ENCODE data around the gene NUP205. TPM values are rescaled to one million over a fixed set of nuclear protein-coding genes. Genes with fewer than 3 reads are reported as not detected.

Gene NUP205
- total and polyA plus RNA-seq, 2 donors (not counting 1 experiment from before 2014, with no cell fraction given), result 31.4 to 70.3 TPM

DNA sequence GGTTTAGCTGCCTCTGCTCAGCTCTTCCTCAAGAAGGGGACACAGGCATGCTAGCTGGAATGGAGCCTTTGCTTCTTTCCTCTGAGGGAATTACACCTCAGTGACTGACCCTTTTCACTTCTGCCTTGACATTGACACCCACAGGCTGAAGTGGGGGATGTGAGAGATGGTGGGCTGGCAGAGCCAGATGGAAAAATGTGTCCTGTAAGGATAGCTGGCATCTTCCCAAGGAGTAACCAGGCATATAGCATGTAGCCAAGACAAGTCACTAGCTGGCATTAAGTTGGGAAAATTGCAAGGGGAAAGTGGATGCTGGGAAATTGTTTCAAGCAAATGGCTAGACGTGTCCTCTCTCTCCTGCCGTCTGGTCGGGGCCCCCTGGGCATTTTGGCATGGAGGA lies 124.5 kb downstream of the NUP205 start:
- POLR2A ChIA-PET, result no interaction called here

GRCh38 chr7:135683609-135684008 lies 125.9 kb downstream of the NUP205 start:
- no peak overlapping the region for H3K4me3 ChIP-seq (ENCODE audit: control extremely low read depth in 1 of 5, extremely low read depth in 1 of 5, insufficient read depth in 1 of 5, low read depth in 2 of 5, low read length in 4 of 5)
- H3K79me2 ChIP-seq (ENCODE audit: control insufficient read depth, insufficient read depth, low read length), result no peaks in the 10 kb centered on the region
- no peak overlapping the region for H2AFZ ChIP-seq (ENCODE audit: insufficient read depth, low read depth, low read length, poor library complexity, severe bottlenecking)
- H3K4me1 ChIP-seq (ENCODE audit: control insufficient read depth in 2 of 2, insufficient read depth in 2 of 2, low read length in 2 of 2), result peaks cover 0 to 11% of the 10 kb centered on the region in 2 donors
- Mint-ChIP-seq H3K27ac (no peak overlapping the region), H3K27me3 (no peaks in the 10 kb centered on the region), H3K9me3 (ENCODE audit: insufficient read depth) (no peaks in the 10 kb centered on the region), H3K4me1 (peaks cover 14% of the 10 kb centered on the region), H3K4me3 (no peak overlapping the region)
- H3K4me2 ChIP-seq (replicated peaks; ENCODE audit: low read depth, low read length, poor library complexity, severe bottlenecking), result no peak overlapping the region
- DNase-seq (no peak), ATAC-seq (ENCODE audit: low read depth) (no peak)
- POLR2A ChIA-PET, result no interaction called here
- CTCF ChIA-PET, result interaction anchor here (1.3 kb wide), 1 partner anchor 11 kb away, joined by 3 read pairs; no protein-coding TSS in a partner anchor
- intact Hi-C loops (cut with micrococcal nuclease), result no loop called here
- no peak overlapping the region for H3K27ac ChIP-seq (ENCODE audit: low read length in 2 of 2)
- H3K9ac ChIP-seq (ENCODE audit: low read length), result no peak overlapping the region
- H3K9me3 ChIP-seq (ENCODE audit: control extremely low read depth in 1 of 3, control insufficient read depth in 2 of 3, insufficient read depth in 1 of 3, low read length in 2 of 3), result no peaks in the 10 kb centered on the region
- no peaks in the 10 kb centered on the region for H4K20me1 ChIP-seq (ENCODE audit: control insufficient read depth, insufficient read depth, low read length, poor library complexity, severe bottlenecking)
- no CpG with 5 or more reads among the region's 3 CpGs for WGBS (ENCODE audit: insufficient coverage)
- H3K27me3 ChIP-seq (replicated peaks in 1 of 4; ENCODE audit: control extremely low read depth in 1 of 4, control insufficient read depth in 3 of 4, insufficient read depth in 4 of 4, low read length in 3 of 4), result no peaks in the 10 kb centered on the region
- H3K36me3 ChIP-seq (replicated peaks in 1 of 2; ENCODE audit: control extremely low read depth in 1 of 2, control insufficient read depth in 1 of 2, extremely low read depth in 1 of 2, insufficient read depth in 2 of 2, low read length in 1 of 2), result peaks cover 0 to 2% of the 10 kb centered on the region in 2 experiments
- TF ChIP-seq, protein P1, sequence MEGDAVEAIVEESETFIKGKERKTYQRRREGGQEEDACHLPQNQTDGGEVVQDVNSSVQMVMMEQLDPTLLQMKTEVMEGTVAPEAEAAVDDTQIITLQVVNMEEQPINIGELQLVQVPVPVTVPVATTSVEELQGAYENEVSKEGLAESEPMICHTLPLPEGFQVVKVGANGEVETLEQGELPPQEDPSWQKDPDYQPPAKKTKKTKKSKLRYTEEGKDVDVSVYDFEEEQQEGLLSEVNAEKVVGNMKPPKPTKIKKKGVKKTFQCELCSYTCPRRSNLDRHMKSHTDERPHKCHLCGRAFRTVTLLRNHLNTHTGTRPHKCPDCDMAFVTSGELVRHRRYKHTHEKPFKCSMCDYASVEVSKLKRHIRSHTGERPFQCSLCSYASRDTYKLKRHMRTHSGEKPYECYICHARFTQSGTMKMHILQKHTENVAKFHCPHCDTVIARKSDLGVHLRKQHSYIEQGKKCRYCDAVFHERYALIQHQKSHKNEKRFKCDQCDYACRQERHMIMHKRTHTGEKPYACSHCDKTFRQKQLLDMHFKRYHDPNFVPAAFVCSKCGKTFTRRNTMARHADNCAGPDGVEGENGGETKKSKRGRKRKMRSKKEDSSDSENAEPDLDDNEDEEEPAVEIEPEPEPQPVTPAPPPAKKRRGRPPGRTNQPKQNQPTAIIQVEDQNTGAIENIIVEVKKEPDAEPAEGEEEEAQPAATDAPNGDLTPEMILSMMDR (IDR thresholded peaks at IDR 0.05), result no peak
- TF ChIP-seq EZH2 (IDR thresholded peaks at IDR 0.05; ENCODE audit: borderline replicate concordance, insufficient read depth, low read depth, low read length, poor library complexity, severe bottlenecking), result no peak

More for the DNA sequence above, 124.5 kb downstream of the NUP205 start:
- peaks cover 0 to 11% of the 10 kb centered on the region in 2 donors for H3K4me1 ChIP-seq (ENCODE audit: control insufficient read depth in 2 of 2, insufficient read depth in 2 of 2, low read length in 2 of 2)
- 100% methylated on average over 3 of the region's 3 CpGs for WGBS (ENCODE audit: insufficient coverage)
- H3K9me3 Mint-ChIP-seq (ENCODE audit: insufficient read depth), result no peaks in the 10 kb centered on the region
- H3K9ac ChIP-seq (ENCODE audit: low read length), result no peak overlapping the region
- H2AFZ ChIP-seq (ENCODE audit: insufficient read depth, low read depth, low read length, poor library complexity, severe bottlenecking), result no peak overlapping the region
- peaks cover 0 to 14% of the 10 kb centered on the region in 2 experiments for H3K36me3 ChIP-seq (replicated peaks in 1 of 2; ENCODE audit: control extremely low read depth in 1 of 2, control insufficient read depth in 1 of 2, extremely low read depth in 1 of 2, insufficient read depth in 2 of 2, low read length in 1 of 2)
- no peaks in the 10 kb centered on the region for H3K27me3 ChIP-seq (replicated peaks in 1 of 4; ENCODE audit: control extremely low read depth in 1 of 4, control insufficient read depth in 3 of 4, insufficient read depth in 4 of 4, low read length in 3 of 4)
- no peak overlapping the region for H3K4me2 ChIP-seq (replicated peaks; ENCODE audit: low read depth, low read length, poor library complexity, severe bottlenecking)
- no peak overlapping the region for H3K4me3 Mint-ChIP-seq
- TF ChIP-seq EZH2 (IDR thresholded peaks at IDR 0.05; ENCODE audit: borderline replicate concordance, insufficient read depth, low read depth, low read length, poor library complexity, severe bottlenecking), result no peak
- TF ChIP-seq, protein P1 (IDR thresholded peaks at IDR 0.05), result no peak
- no peak overlapping the region for H3K27ac ChIP-seq (ENCODE audit: low read length in 2 of 2)
- no peaks in the 10 kb centered on the region for H4K20me1 ChIP-seq (ENCODE audit: control insufficient read depth, insufficient read depth, low read length, poor library complexity, severe bottlenecking)
- peak overlapping the region; percentile 17 for H3K27ac Mint-ChIP-seq
- H3K4me3 ChIP-seq (ENCODE audit: control extremely low read depth in 1 of 5, extremely low read depth in 1 of 5, insufficient read depth in 1 of 5, low read depth in 2 of 5, low read length in 4 of 5), result no peak overlapping the region
- DNase-seq (no peak), ATAC-seq (ENCODE audit: low read depth) (no peak)
- no peaks in the 10 kb centered on the region for H3K27me3 Mint-ChIP-seq
- H3K9me3 ChIP-seq (ENCODE audit: control extremely low read depth in 1 of 3, control insufficient read depth in 2 of 3, insufficient read depth in 1 of 3, low read length in 2 of 3), result no peaks in the 10 kb centered on the region
- intact Hi-C loops (cut with micrococcal nuclease), result no loop called here
- peaks cover 14% of the 10 kb centered on the region for H3K4me1 Mint-ChIP-seq
- CTCF ChIA-PET, result interaction anchor here (1.0 to 1.7 kb wide), 2 partner anchors 11 to 402 kb away, joined by 3 to 4 read pairs; no protein-coding TSS in a partner anchor
- no peaks in the 10 kb centered on the region for H3K79me2 ChIP-seq (ENCODE audit: control insufficient read depth, insufficient read depth, low read length)
